NCI-H345 (cell line): Measurements from ENCODE around the gene CTTN.
"Not testable (repeated sequence)": the region's sequence is repeated elsewhere in the genome, so short reads cannot be mapped to it uniquely, and the experiment has no call there.

Experiments
- DNase-seq: peaks from one replicate; lab custom pipeline; 2025; lab: John Stamatoyannopoulos, UW

The CTTN gene

GRCh38 chr11:70429724-70430521, 31.6 kb downstream of the CTTN start:
- DNase-seq, result no peak

- DNase-seq, result no peak
These were observed 32.6 kb downstream of the CTTN start for GRCh38 chr11:70430671-70431574.

- DNase-seq, result no peak
These were observed 33.3 kb downstream of the CTTN start for GRCh38 chr11:70431611-70432010.

- DNase-seq, result no peak
These were observed 33.7 kb downstream of the CTTN start for GRCh38 chr11:70432065-70432464.

GRCh38 chr11:70432580-70432979, 34.3 kb downstream of the CTTN start:
- no peak for DNase-seq

GRCh38 chr11:70433038-70433437, 34.7 kb downstream of the CTTN start:
- DNase-seq, result no peak

GRCh38 chr11:70433526-70433925, 35.2 kb downstream of the CTTN start:
- DNase-seq, result no peak

GRCh38 chr11:70433966-70434812, 35.9 kb downstream of the CTTN start:
- DNase-seq, result no peak

- DNase-seq, result no peak
These were observed 36.5 kb downstream of the CTTN start for GRCh38 chr11:70434813-70435278.

GRCh38 chr11:70435361-70435760, 37.0 kb downstream of the CTTN start:
- no peak for DNase-seq

- no peak for DNase-seq
These were observed 37.6 kb downstream of the CTTN start for GRCh38 chr11:70435765-70436500.

- DNase-seq, result no peak
These were observed 38.2 kb downstream of the CTTN start for GRCh38 chr11:70436501-70436860.

GRCh38 chr11:70437111-70437784, 38.9 kb downstream of the CTTN start:
- no peak for DNase-seq

- no peak for DNase-seq
These were observed 41.9 kb downstream of the CTTN start for GRCh38 chr11:70440206-70440605.

GRCh38 chr11:70443773-70444030, 45.4 kb downstream of the CTTN start:
- no peak for DNase-seq

- no peak for DNase-seq
These were observed 46.8 kb downstream of the CTTN start for GRCh38 chr11:70445091-70445490.

GRCh38 chr11:70445605-70446004, 47.3 kb downstream of the CTTN start:
- DNase-seq, result no peak

- no peak for DNase-seq
These were observed 50.7 kb downstream of the CTTN start for GRCh38 chr11:70448983-70449567.

GRCh38 chr11:70454197-70454767, 56.0 kb downstream of the CTTN start:
- no peak for DNase-seq

GRCh38 chr11:70454811-70455210, 56.5 kb downstream of the CTTN start:
- not testable (repeated sequence) for DNase-seq
